ENCODE measurements around the gene SYT8. TPM values are rescaled to one million over a fixed set of nuclear protein-coding genes. Genes with fewer than 3 reads are reported as not detected.
"Not testable (repeated sequence)": the region's sequence is repeated elsewhere in the genome, so short reads cannot be mapped to it uniquely, and the experiment has no call there.

Gene SYT8
- total RNA-seq, 2 experiments from 2014 or later = not detected

- CTCF ChIA-PET = interaction anchor here (1.0 kb wide), 1 partner anchor 11 kb away, joined by 3 read pairs; no protein-coding TSS in a partner anchor
- H3K4me3 Mint-ChIP-seq = no peak overlapping the region
- H3K9me3 Mint-ChIP-seq (ENCODE audit: low read depth) = no peaks in the 10 kb centered on the region
- H3K27me3 Mint-ChIP-seq = no peaks in the 10 kb centered on the region
- no peak overlapping the region for H3K27ac Mint-ChIP-seq
- peak; percentile 5 for DNase-seq
- H3K4me1 Mint-ChIP-seq = peaks cover 13% of the 10 kb centered on the region
- ATAC-seq = no peak
- no peaks in the 10 kb centered on the region for H3K36me3 Mint-ChIP-seq (ENCODE audit: low read depth)
- intact Hi-C loops (cut with DNase I, micrococcal nuclease) = no loop called here
- POLR2A ChIA-PET = no interaction called here
These were observed 44.7 kb downstream of the SYT8 start for GRCh38 chr11:1879342-1879940.

- H3K36me3 Mint-ChIP-seq (ENCODE audit: low read depth) = no peaks in the 10 kb centered on the region
- no peak overlapping the region for H3K27ac Mint-ChIP-seq
- no peaks in the 10 kb centered on the region for H3K27me3 Mint-ChIP-seq
- ATAC-seq (no peak), DNase-seq (peak; percentile 6)
- CTCF ChIA-PET = interaction anchor here (3.2 kb wide), 1 partner anchor 46 kb away, joined by 13 read pairs; the partner anchor contains the start of gene SYT8
- no peaks in the 10 kb centered on the region for H3K9me3 Mint-ChIP-seq (ENCODE audit: low read depth)
- no peak overlapping the region for H3K4me3 Mint-ChIP-seq
- POLR2A ChIA-PET = no interaction called here
- peaks cover 12% of the 10 kb centered on the region for H3K4me1 Mint-ChIP-seq
- intact Hi-C loops (cut with DNase I, micrococcal nuclease) = loop anchor here (5.0 kb wide), 2 partner anchors 37 to 43 kb away; partner anchors contain the start of genes TNNT3 (in 2 of the 2) and TNNI2 (in 1 of the 2)
These were observed 45.3 kb downstream of the SYT8 start for GRCh38 chr11:1879941-1880720.

- intact Hi-C loops (cut with DNase I, micrococcal nuclease) = loop anchor here (5.0 kb wide), 2 partner anchors 36 to 44 kb away; partner anchors contain the start of genes TNNT3 (in 2 of the 2) and TNNI2 (in 1 of the 2)
- POLR2A ChIA-PET = interaction anchor here (0.6 to 0.7 kb wide), 2 partner anchors 104 to 274 kb away, joined by 3 read pairs; no protein-coding TSS in a partner anchor
- no peak for ATAC-seq
- Mint-ChIP-seq H3K27ac (no peak overlapping the region), H3K9me3 (ENCODE audit: low read depth) (no peaks in the 10 kb centered on the region), H3K36me3 (ENCODE audit: low read depth) (no peaks in the 10 kb centered on the region), H3K27me3 (no peaks in the 10 kb centered on the region), H3K4me3 (no peak overlapping the region), H3K4me1 (peaks cover 9% of the 10 kb centered on the region)
- DNase-seq = peak; percentile 14
- CTCF ChIA-PET = interaction anchor here (0.6 to 3.2 kb wide), 6 partner anchors 11 to 354 kb away, joined by 3 to 13 read pairs (median 6); partner anchors contain the start of genes PRR33 and SYT8
These were observed 46.1 kb downstream of the SYT8 start for GRCh38 chr11:1880746-1881441.

DNA sequence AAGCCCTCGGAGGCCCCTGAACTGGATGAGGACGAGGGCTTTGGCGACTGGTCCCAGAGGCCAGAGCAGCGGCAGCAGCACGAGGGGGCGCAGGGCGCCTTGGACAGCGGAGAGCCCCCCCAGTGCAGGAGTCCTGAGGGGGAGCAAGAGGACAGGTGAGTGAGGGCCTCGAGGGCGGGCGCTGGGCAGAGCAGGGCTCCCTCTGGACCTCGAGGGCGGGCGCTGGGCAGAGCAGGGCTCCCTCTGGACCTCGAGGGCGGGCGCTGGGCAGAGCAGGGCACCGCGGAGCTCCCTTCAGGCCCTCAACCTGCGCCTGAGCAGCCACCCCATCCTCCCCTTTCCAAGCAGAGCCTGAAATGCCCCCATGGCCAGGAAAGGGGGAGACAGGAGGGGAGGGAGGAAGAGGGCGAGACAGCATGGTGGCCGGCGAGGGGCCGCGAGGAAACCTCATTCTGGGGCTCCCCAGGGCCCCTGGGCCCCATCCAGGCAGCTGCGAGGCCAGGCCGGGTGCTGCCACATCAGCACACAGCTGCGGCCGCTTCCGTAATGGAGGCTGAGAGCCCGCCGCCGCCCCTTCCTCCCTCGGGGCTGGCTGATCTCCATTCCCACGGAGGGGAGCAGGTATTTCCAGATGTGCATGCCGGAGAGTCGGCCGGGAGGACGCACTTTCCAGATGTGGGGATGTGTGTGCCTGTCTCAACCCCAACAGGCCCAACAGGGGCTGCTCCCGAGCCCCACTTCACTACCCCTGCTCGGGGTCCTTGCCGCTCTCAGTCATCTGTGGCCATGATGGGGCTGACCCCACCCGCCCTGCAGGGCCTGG is 46.9 kb downstream of the SYT8 start:
- no peaks in the 10 kb centered on the region for H3K9me3 Mint-ChIP-seq (ENCODE audit: low read depth)
- DNase-seq (peak; percentile 37), ATAC-seq (peak; percentile 16)
- H3K36me3 Mint-ChIP-seq (ENCODE audit: low read depth) = no peaks in the 10 kb centered on the region
- no peak overlapping the region for H3K27ac Mint-ChIP-seq
- intact Hi-C loops (cut with DNase I, micrococcal nuclease) = loop anchor here (1.0 to 5.0 kb wide), 4 partner anchors 36 to 270 kb away; partner anchors contain the start of genes TNNT3 (in 2 of the 2) and TNNI2 (in 1 of the 2)
- H3K27me3 Mint-ChIP-seq = no peaks in the 10 kb centered on the region
- peaks cover 2% of the 10 kb centered on the region for H3K4me1 Mint-ChIP-seq
- ChIA-PET POLR2A (interaction anchor here (0.6 to 0.9 kb wide), 3 partner anchors 11 to 273 kb away, joined by 3 to 4 read pairs (median 3); no protein-coding TSS in a partner anchor), CTCF (interaction anchor here (0.6 to 3.2 kb wide), 34 partner anchors 10 to 355 kb away, joined by 3 to 22 read pairs (median 4); partner anchors contain the start of genes LSP1, PRR33, SYT8 and TNNI2)
- H3K4me3 Mint-ChIP-seq = no peak overlapping the region

DNA sequence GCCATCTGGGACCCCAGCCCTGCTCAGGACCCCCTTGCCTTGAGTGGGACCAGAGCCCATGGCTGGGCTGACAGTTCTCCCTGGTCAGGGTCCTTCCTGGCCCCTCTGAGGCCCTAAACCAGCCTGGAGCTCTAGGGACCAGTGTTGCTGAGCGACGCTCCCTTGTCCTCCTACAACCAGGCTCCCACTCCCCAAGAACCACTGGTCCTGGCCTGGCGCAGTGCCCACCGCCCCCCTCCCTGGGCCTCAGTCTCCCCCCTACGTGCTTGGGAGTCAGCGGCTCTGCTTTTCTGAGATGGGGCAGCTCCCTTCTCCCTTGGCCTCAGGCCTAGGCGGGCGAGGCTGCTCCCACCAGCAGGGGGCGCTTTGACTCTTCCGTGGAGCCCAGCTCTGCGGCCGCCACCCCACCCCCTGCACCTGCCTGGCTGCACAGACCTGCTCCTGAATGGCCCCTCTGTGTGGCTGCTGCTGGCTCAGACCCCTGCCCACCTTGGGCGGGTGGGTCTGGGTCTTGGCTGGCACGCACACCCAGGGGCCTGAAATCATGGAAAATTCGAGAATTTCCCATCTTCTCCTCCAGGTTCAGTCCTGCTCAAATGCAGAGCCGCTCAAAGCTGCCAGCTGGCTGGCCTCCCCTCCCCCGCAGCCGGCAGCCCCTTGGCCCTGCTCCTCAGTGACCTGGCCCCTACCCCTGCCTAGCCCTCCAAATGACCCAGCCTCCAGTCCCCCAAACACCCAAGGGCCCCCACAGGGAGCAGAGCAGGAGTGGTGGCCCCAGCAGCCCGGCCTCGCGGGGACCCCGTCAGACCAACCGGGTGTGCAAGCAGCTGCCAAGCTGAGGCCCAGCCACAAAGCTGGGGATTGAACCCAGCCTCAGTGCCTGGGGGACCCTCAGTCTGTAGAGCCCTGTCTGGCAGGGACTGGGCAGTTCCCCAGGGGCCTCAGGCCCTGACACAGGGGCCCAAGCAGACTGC is 47.8 kb downstream of the SYT8 start:
- ChIA-PET CTCF (interaction anchor here (0.6 to 3.2 kb wide), 33 partner anchors 9 to 285 kb away, joined by 3 to 22 read pairs (median 4); partner anchors contain the start of genes LSP1, PRR33, SYT8 and TNNI2), POLR2A (interaction anchor here (0.9 kb wide), 1 partner anchor 12 kb away, joined by 4 read pairs; no protein-coding TSS in a partner anchor)
- H3K4me3 Mint-ChIP-seq = no peak overlapping the region
- H3K27ac Mint-ChIP-seq = no peak overlapping the region
- intact Hi-C loops (cut with DNase I, micrococcal nuclease) = loop anchor here (1.0 to 5.0 kb wide), 4 partner anchors 35 to 269 kb away; partner anchors contain the start of genes TNNT3 (in 2 of the 2) and TNNI2 (in 1 of the 2)
- H3K9me3 Mint-ChIP-seq (ENCODE audit: low read depth) = no peaks in the 10 kb centered on the region
- ATAC-seq = peak; percentile 93
- peaks cover 2% of the 10 kb centered on the region for H3K4me1 Mint-ChIP-seq
- H3K27me3 Mint-ChIP-seq = no peaks in the 10 kb centered on the region
- DNase-seq = peak; percentile 92
- peaks cover 2% of the 10 kb centered on the region for H3K36me3 Mint-ChIP-seq (ENCODE audit: low read depth)

GRCh38 chr11:1883346-1884302 is 48.8 kb downstream of the SYT8 start:
- ChIA-PET CTCF (interaction anchor here (0.6 to 3.2 kb wide), 12 partner anchors 18 to 268 kb away, joined by 3 to 22 read pairs (median 4); partner anchors contain the start of gene SYT8), POLR2A (no interaction called here)
- DNase-seq = no peak
- ATAC-seq = no peak
- Mint-ChIP-seq H3K4me3 (no peak overlapping the region), H3K27ac (no peak overlapping the region), H3K9me3 (ENCODE audit: low read depth) (no peaks in the 10 kb centered on the region), H3K36me3 (ENCODE audit: low read depth) (peaks cover 11% of the 10 kb centered on the region), H3K27me3 (no peaks in the 10 kb centered on the region), H3K4me1 (peaks cover 7% of the 10 kb centered on the region)
- intact Hi-C loops (cut with DNase I, micrococcal nuclease) = loop anchor here (5.0 kb wide), 2 partner anchors 34 to 46 kb away; partner anchors contain the start of genes TNNT3 (in 2 of the 2) and TNNI2 (in 1 of the 2)

DNA sequence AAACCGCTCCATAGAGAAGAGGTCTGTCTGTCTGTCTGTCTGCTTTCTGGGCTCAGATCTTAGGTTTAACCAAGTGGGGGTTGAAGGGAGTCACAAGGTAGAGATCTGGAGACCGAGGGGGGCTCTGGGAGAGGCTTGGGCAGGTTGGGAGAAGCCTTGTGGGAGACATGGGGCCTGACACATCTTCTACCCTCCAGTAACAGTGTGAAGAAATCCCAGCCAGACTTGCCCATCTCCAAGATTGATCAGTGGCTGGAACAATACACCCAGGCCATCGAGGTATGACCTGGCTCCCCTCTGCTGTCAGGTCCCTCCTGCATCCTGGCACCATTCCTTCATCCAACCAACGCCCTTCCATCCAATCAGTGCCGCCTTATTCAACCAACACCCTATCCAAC is 49.5 kb downstream of the SYT8 start:
- Mint-ChIP-seq H3K27me3 (no peaks in the 10 kb centered on the region), H3K9me3 (ENCODE audit: low read depth) (no peaks in the 10 kb centered on the region), H3K4me3 (no peak overlapping the region), H3K36me3 (ENCODE audit: low read depth) (peaks cover 15% of the 10 kb centered on the region), H3K27ac (no peak overlapping the region), H3K4me1 (peaks cover 11% of the 10 kb centered on the region)
- ATAC-seq = no peak
- no peak for DNase-seq
- CTCF ChIA-PET = interaction anchor here (0.6 to 0.7 kb wide), 2 partner anchors 191 to 267 kb away, joined by 3 read pairs; no protein-coding TSS in a partner anchor
- intact Hi-C loops (cut with DNase I, micrococcal nuclease) = loop anchor here (5.0 kb wide), 2 partner anchors 33 to 47 kb away; partner anchors contain the start of genes TNNT3 (in 2 of the 2) and TNNI2 (in 1 of the 2)
- POLR2A ChIA-PET = no interaction called here

DNA sequence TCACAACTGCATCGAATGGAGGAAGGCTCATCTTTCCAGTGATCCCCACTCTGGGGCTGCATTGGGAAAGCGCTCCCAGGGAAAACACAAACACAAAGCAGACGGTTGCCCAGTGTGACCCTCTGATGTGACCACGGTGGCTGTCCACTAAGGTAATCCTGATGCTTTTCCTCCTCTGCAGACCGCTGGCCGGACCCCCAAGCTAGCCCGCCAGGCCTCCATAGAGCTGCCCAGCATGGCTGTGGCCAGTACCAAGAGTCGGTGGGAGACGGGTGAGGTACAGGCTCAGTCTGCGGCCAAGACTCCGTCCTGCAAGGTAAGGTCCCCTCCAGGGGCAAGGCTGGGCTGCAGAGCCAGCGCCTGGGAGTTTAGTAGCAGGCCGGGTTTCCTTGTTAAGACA is 51.8 kb downstream of the SYT8 start:
- CTCF ChIA-PET; H3K27ac Mint-ChIP-seq; H3K9me3 Mint-ChIP-seq (ENCODE audit: low read depth); POLR2A ChIA-PET; ATAC-seq; DNase-seq; H3K4me3 Mint-ChIP-seq; H3K4me1 Mint-ChIP-seq; H3K27me3 Mint-ChIP-seq: not testable (repeated sequence)
- H3K36me3 Mint-ChIP-seq (ENCODE audit: low read depth) = peaks cover 20% of the 10 kb centered on the region
- intact Hi-C loops (cut with DNase I, micrococcal nuclease) = loop anchor here in 1 of 2 experiments (5.0 kb wide), 1 partner anchor 34 kb away; the partner anchor contains the start of gene LSP1
